HG03460 (cell line): ENCODE data around the gene IFT27.
"Not testable (repeated sequence)": the region's sequence is repeated elsewhere in the genome, so short reads cannot be mapped to it uniquely, and the experiment has no call there.

ENCODE experiments used
- ATAC-seq: cut with Tn5 transposase; IDR thresholded peaks from one replicate; pipeline ENCODE4 v1.9.1; 2021; ENCODE audit not compliant: unreplicated experiment

The IFT27 gene

DNA sequence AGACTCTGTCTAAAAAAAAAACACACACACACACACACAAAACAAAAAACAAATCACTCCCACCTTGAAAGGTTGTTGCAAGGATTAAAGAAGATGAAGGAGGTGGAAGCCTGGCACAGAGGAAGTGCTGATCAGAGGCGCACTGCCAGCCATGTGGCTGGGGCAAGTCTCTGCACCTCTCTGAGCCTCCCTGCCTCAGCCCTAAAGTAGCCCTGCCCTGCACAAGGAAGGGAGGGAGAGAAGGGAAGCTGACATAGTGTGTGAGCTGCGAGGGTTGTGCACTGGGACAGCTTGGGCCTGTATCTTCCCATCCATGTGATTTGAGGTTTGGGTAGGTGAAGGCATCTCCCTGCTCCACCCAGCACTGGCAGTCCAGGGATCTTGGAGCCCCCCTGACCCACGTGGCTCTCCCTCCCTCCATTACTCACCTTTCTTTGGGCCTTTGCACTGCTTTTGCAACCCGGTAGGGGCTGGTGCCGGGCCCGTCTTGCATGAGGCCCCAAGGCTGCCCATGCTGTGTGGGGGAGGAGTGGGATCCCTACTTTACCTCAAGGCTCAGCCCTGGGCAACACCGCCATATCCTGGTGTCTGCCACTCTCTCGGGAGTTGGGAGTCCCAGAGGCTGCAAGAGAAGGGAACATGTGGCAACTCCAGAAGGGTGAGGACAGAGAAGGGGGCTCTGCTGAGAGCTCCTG is 30.5 kb downstream of the IFT27 start:
- ATAC-seq = no peak

DNA sequence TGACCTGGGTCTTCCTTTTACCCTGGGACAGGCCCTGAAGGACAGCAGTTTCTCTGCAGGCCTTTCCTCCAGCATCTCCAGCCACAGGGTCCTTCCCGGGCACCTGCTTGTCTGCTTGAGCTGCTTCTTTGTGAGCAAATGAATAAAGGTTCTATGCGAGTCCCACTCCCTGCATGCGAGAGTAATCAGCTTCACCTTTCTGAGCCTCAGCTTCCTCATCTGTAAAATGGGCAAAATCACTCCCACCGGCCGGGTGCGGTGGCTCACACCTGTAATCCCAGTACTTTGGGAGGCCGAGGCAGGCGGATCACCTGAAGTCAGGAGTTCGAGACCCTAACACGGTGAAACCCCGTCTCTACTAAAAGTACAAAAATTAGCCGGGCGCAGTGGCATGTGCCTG is 31.1 kb downstream of the IFT27 start:
- ATAC-seq = no peak

DNA sequence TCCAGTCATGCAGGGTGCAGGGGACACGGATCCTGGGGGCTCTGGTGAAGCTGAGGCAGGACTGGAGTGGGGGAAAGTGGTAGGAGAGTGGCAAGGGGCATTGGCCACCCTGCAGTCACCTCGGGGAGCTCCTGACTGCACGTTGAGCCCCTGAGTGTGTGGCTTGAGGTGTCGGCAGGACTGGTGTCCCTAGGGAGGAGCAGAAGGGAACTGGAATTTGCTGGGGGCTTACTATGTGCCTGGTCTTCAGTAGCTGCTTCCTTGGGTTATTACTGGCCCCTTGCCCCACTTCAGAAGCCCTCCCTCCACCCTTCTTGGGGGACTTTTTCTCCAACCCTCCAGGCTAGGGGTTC is 31.5 kb downstream of the IFT27 start:
- no peak for ATAC-seq

DNA sequence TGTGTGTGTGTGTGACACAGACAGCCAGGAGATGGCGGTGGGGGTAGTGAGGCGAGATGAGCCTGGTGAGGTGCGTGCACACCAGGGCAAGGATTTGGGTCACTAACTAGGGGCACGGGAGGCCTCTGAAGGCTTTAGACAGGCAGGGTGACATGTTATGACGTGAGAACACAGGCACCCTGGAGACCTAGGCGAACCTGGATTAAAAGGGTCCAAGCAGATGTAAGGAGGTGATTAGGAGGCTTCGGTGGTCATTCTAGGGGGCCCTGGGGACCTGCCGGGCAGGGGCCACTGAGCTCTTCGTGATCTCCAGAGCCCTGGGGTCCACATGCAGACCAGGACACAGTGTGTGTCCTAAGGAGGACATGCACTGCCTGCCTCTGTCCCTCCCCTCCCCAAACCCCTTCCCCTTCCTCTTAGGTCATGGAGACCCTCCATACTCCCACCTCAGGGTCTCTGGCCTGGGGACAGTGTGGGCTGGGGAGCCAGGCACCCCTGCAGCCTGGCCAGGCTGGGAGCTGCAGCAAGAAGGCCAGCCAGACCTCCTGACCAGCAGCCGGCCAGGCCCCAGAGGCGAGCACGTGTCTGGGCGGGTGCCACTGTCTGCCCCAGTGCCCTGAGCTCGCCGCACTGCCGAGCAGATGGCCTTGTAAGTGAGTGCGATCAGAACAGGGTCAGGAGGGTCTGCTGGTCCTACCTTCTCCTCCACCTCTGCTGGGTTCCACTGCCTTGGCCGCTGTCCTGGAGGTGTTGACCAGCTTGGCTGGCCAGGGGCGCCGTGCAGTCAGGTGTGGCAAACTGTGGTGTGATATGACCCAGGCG is 32.1 kb downstream of the IFT27 start:
- no peak for ATAC-seq

DNA sequence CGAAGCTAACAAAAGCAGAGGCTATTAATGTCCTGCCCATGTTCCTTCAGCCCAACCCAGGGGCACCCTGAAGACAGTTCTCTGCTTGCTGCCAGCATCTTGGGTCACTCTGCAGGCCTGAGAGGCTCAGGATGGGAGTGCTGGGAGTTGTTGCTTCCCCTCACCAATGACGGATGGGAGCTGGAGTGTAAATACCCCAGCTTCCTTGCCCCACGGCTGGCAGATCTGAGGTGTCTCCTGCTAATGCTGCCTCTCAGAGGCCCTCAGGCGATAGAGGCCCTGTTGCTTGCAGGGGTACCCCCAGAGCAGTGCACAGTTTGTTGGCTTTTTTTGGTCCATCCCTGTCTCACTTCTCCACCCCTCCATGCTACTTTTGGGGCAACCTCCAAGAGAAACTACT is 32.9 kb downstream of the IFT27 start:
- ATAC-seq = no peak

DNA sequence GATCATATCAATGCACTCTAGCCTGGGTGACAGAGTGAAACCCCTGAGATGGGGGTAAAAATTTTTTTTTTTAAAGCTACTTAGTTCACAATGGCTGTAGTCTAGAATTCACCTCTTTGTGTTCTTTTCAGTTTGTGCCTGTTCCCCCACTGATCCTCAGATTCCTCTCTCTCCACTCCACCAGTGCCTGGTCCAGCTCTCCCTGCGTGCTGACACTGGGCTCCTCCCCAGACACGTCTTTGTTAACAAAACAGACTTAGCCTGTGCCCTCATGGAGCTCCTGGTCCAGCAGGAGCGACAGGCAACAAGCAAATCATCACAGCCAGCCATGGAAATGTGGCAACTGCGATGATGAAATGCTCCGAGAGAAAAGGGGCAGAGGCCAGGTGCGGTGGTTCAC is 34.0 kb downstream of the IFT27 start:
- ATAC-seq = no peak

DNA sequence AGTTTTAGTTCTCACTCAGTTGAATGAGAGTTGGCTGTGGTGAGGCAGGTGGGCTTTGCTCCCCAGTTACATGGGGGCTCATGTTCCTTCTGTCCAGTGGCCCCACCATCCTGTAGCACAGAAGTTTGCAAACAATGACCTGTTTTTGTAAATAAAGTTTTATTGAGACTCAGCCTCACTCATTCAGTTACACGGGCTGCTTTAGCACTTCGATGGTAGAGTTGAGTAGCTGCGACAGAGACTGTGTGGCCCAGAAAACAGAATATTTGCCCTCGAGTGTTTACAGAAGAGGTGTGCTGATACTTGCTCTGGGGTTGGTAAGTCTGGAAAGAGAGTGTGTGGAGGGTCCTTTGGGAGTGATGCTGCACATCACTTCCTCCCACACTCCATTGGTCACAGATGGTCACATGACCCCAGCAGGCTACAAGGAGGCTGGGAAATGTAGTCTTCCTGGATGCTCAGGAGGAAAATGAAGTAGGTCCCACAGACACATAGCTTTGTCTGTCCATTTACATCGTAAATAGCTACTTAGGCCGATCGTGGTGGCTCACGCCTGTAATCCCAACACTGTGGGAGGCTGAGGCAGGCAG is 34.6 kb downstream of the IFT27 start:
- no peak for ATAC-seq

DNA sequence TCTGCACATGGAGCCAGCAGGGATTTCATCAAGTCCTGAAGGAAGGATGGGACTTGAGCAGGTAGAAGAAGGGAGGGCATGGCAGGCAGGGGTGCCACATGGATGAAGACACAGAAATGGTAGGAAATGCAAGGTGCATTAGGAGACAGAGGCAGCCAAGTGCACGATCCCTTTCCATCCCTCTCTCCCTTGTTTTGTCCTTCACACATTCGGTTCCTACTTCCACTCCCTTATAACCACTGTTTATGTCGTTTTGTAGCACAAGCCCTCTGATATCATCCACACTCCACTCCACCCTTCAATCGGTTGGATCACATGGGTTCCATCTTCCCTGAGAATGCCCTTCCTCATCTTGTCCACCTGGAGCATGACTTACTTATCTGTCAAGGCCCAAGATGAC is 35.2 kb downstream of the IFT27 start:
- ATAC-seq = no peak

DNA sequence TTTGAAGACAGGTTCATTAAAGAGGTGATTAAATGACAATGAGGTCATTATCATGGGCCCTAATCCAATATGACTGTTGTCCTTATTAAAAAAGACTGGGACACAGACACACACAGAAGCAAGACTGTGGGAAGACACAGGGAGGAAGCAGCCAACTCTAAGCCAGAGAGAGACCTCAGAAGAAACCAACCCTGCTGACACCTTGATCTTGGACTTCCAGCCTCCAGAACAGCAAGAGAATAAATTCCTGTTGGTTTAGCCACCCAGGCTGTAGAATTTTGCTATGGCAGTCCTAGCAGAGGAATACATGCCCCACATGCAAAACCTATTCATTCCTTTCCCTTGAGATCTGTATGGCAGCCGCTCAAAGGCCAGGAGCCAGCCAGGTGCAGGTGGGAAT is 36.7 kb downstream of the IFT27 start:
- no peak for ATAC-seq

DNA sequence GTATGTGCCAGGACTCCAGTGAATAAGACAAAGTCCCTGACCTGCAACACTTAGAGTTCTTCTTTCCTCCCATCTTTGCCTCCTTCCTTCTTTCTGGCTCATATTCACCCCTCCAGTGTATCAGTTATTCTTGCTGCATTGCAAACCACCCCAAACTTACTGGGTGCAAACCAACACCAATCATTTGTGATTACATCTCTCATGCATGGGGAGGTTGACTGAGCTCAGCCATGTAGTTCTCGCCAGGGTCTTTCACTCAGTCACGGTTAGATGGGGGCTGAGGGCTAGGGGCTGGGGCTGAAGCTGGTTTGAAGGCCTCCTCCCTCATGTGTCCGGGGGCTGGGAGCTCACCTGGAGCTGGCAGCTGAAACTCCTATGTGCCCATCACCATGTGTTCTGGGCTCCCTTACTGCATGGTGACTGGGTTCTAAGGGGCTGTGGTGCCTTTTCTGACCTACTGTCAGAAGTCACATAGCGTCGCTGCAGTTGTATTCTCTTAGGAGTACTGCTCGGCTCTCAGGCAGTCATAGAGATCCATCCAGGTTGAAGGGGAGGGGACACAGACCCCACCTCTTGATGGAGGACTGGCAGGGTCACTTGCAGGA is 37.4 kb downstream of the IFT27 start:
- ATAC-seq = no peak

DNA sequence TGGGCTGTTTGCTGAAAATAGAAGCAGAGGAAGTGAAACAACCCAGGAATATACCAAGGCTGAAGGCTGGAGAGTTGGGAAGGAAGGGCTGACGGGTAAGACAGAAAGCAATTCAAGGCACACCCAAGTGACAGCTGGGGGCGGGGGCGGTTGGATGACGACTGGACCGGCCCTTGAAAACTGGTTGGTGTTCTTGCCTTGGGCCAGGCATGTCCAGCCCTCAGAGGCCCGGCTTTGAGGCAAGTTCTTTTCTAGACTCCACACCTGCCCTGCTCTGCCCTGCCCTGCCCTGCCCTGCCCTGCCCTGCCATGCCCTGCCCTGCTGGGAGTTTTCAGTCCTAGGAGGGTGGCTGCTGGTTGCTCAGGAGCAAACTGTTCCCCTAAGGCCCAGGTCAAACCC is 38.1 kb downstream of the IFT27 start:
- ATAC-seq = no peak

DNA sequence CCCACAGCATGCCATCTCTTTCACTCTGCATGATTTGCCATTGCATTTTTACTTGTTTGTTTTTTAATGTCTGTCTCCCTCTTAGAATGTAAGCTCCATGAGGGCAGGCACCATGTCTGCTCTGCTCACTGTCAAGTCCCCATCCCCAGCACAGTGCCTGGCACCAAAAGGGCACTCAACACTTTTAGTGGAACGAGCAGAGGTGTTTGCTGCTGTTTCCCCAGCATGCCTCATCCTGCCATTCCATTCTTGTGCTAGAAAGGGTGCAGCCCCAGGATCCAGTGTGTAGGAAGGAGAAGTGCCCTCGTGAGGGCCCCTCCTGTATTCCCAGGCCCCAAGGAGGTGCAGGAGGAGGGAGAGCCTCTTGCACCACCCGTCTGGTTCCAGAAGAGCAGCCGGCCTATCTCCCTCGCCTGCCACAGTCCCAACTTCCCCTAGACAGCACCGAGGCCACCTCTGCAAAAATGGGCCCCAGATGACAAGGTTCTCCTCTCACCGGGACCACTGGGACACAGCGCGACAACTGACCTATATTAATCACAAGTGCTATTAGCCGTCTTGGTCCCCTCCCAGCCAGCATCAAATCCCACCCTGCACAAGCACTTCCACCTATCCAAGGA is 39.1 kb downstream of the IFT27 start:
- ATAC-seq = no peak

DNA sequence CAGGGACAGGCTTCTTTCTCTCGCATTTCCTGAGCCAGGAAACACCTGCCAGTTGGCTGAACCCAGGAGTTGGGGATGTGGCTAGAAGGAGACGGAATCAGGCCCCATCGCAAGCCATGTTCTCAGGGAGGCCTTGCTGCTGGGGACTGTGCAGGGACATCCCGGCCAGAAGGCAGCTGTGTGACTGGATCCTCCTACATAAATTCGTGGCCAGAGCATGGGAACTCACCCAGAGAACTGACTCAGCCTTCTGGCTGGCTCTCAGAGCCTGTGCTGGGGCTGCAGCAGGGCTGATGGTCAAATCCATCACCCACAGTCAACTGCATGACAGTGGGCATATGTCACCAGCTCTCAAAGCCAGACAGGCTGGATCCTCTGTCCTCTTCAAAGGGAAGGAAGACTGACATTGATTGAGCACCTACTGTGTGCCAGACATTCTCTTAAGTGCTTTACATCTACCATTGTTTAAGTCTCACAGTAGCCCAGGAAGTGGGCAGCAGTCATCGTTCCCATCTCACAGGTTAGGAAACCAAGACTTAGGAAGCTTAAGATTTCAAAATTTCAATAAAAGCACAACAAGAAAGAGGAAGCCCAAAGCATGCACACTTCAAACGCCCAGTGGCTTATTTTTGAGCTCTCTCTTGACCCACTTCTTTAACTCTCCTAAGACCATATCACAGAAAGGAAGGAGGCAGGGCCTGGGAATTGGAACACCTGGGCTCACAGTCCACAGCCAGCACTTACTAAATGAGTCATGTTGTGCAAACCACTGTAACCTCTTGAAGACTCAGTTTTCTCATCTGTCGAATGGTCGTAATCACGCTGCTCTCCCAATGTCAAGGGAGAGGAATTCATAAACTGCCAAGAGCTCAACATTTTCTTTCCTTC is 41.5 kb downstream of the IFT27 start:
- no peak for ATAC-seq

DNA sequence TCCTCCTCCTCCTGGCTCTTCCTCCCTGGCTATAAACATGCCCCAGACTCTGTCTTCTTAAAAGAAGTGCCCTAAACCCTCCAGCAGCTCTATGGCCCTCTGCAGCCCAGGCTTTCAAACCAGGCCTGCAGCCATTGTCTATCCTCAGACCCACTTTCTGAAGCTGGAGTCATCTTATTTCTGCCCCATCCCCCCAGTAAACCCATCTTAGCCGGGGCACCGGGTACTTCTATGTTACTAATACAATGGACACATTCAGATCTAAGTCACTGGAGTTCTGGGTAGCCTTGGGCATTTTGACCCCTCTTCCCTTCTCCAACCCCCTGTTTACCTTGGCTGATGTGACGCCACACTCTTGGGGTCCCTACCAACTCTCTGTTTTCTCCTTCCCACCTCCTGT is 42.6 kb downstream of the IFT27 start:
- no peak for ATAC-seq

DNA sequence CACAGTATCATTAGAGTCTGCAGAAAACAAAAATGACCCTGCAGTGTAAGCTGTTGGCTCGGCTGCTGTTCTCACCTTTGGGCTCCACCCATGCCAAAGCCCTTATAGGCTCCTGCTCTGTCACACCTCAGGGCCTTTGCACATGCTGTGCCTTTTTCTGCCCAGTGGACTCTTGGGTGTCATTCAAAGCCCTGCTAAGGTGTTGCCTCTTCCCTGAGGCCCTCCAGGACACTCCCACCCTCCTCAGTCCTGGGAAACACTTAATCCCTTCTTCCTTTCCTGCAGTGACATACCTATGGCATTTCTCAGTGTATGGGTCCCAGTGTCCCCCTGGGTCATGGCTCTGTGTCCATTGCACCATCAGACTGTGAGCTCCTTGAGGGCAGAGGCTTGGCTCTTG is 43.3 kb downstream of the IFT27 start:
- ATAC-seq = no peak

DNA sequence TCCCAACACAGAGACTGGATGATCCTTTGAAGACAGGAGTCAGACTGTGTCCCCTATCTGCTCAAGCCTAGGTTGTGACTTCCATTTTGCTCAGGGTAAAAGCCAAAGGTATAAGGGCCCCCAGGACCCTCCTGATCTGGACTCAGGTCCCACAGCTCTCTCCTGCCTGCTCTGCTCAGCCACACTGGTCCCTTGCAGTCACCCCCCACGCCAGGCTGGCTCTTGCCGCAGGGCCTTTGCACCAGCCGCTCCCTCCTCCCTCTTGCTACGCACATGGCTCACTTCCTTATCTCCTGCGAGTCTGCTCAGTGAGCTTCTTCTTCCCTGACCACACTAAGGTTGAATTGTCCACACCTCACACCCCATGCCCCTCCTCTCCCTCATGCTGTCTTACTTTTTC is 44.0 kb downstream of the IFT27 start:
- no peak for ATAC-seq

DNA sequence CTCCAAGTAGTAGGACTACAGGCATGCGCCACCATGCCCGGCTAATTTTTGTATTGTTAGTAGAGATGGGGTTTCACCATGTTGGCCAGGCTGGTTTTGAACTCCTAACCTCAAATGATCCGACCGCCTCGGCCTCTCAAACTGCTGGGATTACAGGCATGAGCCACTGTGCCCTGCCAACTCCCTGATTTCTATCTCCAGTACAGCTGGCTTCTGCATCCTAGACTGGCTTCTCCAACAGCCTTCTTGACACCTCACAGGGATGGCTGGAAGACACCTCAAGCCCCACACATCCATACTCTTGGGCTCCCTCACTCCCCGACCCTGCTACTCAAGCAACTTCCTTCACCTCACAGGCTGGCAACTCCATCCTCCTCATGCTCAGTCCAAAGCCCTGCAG is 44.6 kb downstream of the IFT27 start:
- ATAC-seq = not testable (repeated sequence)

DNA sequence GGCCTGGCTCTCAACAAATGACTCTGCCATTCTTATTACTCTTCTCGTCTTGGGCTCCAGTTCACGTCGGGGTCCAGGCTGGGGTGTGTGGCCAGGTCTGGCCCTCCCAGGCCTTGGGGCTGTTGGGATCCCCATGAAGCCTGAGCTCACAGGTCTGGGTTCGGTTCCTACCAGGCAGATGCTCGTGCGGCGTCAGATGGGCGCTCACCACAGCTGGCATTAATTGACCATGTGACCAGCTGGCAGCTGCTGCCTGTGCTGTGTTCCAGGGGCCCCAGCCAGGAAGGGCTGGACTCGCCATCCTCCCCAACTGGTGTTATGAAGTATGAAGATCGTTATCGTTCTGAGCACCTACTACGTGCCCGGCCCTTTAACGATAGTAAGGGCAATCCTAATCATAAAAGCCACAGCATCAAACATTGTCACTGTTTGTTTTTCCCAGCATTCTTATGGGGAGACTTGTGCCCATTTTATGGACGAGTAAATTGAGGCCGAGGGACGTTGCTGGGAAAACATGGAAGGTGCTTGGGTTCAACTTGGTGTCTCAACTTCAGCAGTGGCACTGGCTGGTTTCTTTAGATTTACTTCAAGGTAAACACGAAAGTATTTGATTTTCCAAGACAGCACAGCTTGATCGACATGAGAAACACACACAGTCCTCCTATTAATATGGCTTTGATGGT is 45.6 kb downstream of the IFT27 start:
- no peak for ATAC-seq

DNA sequence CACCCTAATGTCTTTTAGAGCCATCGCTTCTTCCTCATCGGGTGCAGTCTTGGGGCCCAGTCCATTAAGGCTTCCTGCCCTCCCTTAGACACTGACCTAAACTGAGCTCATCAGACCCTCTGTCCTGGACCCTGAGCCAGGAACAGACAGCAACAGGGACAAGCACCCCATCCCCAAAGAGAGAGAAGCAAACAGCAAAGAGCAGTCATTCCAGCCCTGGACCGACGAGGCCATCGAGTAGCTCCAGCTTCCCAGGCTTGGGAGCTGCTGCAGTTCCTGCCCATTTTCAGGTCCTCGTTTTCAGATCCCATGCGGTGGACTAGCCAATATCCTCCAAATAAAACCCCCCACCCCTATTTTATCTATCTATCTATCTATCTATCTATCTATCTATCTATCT is 46.6 kb downstream of the IFT27 start:
- ATAC-seq = no peak

DNA sequence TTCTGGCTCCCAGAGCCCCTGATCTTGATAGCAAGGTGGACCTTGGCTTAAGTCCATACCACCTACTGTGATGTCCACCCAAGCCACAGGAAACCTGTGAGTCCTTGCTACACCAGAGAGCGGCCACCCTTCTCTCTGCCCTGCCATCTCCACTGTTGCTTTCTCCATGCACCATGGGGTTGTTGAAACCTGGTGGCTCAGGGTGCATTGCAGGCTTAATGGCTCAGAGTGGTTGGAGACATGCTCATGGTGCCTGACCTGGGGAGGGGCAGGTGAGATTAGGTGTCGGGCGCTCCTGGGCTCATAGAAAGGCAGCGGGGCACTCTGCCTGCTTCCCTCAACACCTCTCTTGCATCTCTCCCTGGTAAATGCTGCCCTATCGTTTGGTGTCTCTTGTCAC is 47.4 kb downstream of the IFT27 start:
- ATAC-seq = no peak
